ENCODE results near the gene NFIB.

- TF ChIP-seq CTCF (conservative IDR thresholded peaks at IDR 0.05; ENCODE audit: low read length) (no peak), EZH2phosphoT487 (IDR thresholded peaks at IDR 0.05; ENCODE audit: borderline replicate concordance, low read depth, low read length) (no peak)
Observed at GRCh38 chr9:14312719-14313377, 1.1 kb downstream of the NFIB start.
